NB4 (cell line): ENCODE results near the gene CROCC2.
A peak's percentile ranks its signal among the peaks of the same experiment; 100 is the strongest.

Experiments used
- DNase-seq: peaks from one replicate; pipeline ENCODE4 v3.0.0; 2010; ENCODE audit warnings: low read depth
- H3K4me3 ChIP-seq: one replicate; pipeline ENCODE4 v1.5.1; 2011; ENCODE audit warnings: mild to moderate bottlenecking, low read depth, low read length, moderate library complexity
- MYC ChIP-seq: IDR thresholded peaks from 2 replicates; pipeline ENCODE4 v1.6.1; 2011; ENCODE audit warnings: low read depth, low read length
- POLR2A ChIP-seq: IDR thresholded peaks from 2 replicates; pipeline ENCODE4 v1.6.1; 2011; ENCODE audit warnings: mild to moderate bottlenecking; ENCODE audit not compliant: insufficient read length; ENCODE audit errors: extremely low read depth
- TF ChIP-seq, protein P1 (sequence below): IDR thresholded peaks from one replicate; pipeline ENCODE4 v1.5.1; 2012; ENCODE audit warnings: low read depth, low read length
- TF ChIP-seq, protein P2 (sequence below): IDR thresholded peaks from 2 replicates; pipeline ENCODE4 v1.6.1; 2011; ENCODE audit warnings: low read depth, low read length

Gene CROCC2

DNA sequence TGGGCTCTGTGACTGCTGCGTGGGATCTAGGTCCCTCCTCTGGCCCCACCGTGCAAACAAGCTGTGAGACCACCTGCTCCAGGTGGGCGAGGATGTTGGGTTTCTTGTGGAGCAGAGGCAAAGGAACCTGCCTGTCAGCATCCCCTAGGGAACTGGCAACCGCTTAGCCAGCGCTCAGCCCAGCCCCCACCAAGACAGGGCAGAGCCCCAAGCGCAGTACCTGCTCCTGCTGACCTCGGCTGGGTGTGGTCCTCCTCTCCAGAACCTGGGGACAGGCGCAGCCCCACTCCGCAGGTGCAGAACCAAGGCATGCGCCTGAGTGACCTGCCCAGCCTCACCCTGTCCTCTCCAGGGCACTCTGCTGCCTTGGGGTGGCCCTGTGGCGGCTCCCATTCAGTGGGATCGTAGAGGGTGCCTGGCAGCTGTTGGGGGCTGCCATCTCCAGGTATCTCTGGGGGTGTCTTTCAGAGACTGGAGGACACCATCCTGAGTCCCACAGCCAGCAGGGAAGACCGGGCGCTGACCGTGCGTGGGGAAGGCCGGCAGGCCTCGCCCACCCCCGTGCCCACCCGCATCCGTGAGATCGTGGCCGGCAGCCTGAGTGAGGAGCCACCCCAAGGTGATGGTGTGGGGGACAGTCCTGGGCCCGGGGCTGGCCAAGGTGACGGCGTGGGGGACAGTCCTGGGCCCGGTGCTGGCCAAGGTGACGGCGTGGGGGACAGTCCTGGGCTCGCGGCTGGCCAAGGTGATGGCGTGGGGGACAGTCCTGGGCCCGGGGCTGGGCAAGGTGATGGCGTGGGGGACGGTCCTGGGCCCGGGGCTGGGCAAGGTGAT lies 12.3 kb downstream of the CROCC2 start:
- no peak for DNase-seq
- no peak for TF ChIP-seq MYC
- no peak for TF ChIP-seq POLR2A
- TF ChIP-seq, protein P1, sequence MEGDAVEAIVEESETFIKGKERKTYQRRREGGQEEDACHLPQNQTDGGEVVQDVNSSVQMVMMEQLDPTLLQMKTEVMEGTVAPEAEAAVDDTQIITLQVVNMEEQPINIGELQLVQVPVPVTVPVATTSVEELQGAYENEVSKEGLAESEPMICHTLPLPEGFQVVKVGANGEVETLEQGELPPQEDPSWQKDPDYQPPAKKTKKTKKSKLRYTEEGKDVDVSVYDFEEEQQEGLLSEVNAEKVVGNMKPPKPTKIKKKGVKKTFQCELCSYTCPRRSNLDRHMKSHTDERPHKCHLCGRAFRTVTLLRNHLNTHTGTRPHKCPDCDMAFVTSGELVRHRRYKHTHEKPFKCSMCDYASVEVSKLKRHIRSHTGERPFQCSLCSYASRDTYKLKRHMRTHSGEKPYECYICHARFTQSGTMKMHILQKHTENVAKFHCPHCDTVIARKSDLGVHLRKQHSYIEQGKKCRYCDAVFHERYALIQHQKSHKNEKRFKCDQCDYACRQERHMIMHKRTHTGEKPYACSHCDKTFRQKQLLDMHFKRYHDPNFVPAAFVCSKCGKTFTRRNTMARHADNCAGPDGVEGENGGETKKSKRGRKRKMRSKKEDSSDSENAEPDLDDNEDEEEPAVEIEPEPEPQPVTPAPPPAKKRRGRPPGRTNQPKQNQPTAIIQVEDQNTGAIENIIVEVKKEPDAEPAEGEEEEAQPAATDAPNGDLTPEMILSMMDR = no peak
- TF ChIP-seq, protein P2, sequence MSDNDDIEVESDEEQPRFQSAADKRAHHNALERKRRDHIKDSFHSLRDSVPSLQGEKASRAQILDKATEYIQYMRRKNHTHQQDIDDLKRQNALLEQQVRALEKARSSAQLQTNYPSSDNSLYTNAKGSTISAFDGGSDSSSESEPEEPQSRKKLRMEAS = no peak
- H3K4me3 ChIP-seq = no peak overlapping the region

DNA sequence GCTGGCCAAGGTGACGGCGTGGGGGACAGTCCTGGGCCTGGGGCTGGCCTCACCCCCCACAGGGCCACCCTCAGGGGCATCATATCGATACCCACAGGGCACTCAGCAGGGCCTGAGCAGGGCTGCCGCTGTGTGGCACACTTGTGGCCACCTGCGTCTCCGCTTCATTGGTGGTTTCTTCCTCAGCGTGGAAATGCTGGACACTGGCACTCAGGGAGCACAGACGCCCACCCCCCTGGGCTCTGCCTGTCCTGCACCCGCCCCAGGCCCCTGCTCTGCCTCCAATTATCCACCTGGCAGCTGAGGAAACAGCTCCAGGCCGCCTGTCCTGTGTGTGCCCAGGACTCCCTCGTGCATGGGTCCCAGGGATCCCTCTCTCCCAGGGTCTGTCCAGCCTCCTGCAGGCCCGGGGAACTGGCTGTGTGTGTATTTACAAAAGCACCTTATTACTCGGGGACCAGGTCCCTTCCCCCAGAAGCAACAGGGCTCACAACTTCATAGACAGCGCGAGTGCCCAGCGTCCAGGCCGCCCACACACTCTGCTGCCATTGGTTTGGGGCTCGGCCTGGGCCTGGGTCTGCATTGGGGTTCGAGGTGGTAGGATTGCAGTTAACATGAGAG lies 13.1 kb downstream of the CROCC2 start:
- H3K4me3 ChIP-seq = no peak overlapping the region
- no peak for DNase-seq
- TF ChIP-seq MYC (no peak), POLR2A (no peak)
- TF ChIP-seq, protein P2 = no peak
- TF ChIP-seq, protein P1 = no peak

DNA sequence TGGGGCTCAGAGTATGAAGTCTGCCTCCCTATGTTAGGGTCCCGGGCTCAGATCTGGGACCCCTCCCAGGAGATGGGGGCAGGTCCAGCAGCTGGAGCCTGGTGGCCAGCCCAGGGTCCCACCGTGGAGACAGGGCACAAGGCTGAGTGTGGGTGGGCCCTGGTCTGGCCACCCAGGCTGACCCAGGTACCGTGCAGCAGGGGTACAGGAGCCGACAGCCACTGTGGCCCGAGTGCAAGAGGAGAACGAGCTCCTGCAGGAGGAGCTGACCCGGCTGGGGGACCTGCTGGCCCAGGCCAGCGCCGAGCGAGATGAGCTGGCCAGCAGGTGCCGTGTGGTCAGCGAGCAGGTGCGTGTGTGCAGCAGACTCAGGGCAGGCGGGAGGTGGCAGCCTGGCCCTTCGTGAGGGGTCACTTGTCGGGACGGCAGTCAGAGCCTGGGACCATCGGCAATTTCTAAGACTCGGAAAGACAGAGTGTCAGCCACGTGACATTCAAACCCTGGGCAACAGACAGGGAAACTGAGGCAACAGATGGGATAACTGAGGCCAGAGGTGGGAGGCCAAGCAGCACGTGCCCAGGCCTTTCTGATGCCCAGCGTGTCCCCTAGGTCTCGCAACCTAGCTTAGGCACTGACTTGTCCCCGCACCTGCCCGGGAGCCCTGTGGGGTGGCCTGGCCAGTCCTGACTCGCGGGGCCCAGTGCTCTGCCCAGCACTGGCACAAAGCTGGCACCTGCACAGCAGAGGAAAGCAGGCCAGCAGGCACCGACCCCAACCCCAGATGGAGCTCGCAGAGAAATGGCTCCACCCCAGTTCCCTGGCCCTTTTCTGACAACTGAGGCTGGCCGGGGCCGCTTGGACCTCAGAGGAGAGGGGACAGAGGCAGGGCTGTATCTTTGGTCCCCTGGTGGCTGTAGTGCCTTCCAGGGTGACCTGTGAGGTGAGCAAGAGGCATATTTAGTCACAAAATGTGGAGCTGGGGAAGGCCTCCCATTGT lies 13.9 kb downstream of the CROCC2 start:
- no peak overlapping the region for H3K4me3 ChIP-seq
- TF ChIP-seq, protein P1 = no peak
- TF ChIP-seq, protein P2 = no peak
- TF ChIP-seq MYC (no peak), POLR2A (no peak)
- no peak for DNase-seq

DNA sequence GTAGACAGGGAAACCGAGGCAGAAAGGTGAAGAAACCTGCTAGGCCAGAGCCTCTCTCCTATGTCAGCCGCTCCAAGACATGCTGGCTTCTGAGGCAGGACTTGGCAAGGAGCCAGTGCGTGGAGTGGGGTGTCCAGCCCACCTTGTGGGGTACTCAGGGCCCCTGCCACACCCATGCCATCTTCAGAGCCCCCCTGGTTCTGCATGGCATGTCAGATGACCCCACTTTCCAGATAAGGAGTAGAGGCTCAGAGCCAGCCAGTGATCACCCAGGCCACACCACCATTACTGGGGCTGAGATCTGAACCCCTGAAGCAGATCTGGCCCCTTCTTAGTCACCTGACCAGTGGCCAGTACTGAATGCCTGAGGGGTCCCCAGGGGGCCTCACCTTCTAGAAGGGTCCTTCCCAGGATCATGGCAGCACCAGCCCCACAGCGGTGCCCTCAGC lies 14.7 kb downstream of the CROCC2 start:
- DNase-seq = no peak
- no peak for TF ChIP-seq POLR2A
- TF ChIP-seq, protein P2 = no peak
- TF ChIP-seq, protein P1 = no peak
- TF ChIP-seq MYC = no peak

DNA sequence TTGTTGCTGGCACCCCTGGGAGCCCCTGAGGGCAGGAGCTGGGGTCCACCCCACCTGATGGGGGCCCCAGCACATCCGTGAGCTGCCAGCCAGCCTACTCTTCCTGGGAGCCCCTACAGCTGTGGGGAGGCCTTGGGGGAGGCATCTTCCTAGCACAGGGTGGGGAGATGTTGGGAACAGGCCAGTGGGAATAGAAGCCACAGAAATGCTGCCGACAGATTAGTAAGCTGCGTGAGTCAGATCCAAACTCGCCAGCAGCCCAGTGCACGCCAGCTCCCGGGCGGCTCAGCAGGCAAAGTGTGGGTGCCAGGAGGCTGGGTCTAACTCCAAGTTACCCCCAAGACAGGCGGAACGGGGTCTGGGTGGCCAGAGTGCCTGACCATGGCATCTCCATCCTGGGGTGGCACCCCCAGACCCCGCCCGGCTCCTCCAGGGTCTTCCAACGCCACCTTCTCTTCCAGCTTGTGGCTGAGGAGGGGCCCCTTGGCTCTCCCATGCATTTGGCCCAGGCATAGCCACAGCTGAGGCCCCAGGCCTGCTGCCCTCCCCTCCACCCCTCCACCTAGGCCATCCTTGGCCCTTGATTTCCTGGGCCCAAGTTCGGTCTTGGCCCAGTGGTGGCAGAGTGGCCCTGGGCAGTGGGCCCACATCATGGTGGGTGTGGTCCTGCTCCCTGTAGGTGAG lies 15.3 kb downstream of the CROCC2 start:
- H3K4me3 ChIP-seq = no peak overlapping the region
- no peak for TF ChIP-seq POLR2A
- TF ChIP-seq MYC = no peak
- TF ChIP-seq, protein P1 = no peak
- TF ChIP-seq, protein P2 = no peak
- DNase-seq = peak; percentile 37

More for the DNA sequence above, 14.7 kb downstream of the CROCC2 start:
- no peak overlapping the region for H3K4me3 ChIP-seq
